ENCODE measurements around the gene PDCD6IP. TPM values are rescaled to one million over a fixed set of nuclear protein-coding genes. Genes with fewer than 3 reads are reported as not detected.

Gene PDCD6IP
- polyA plus RNA-seq, 3 donors: 88.8 to 100 (median 90.2) TPM

GRCh38 chr3:33826688-33827087 lies 28.3 kb downstream of the PDCD6IP start:
- no peak overlapping the region for H3K4me3 ChIP-seq (replicated peaks in 1 of 3; ENCODE audit: low read depth in 2 of 3, low read length in 3 of 3)
- peaks cover 75% of the 10 kb centered on the region for H4K20me1 ChIP-seq (ENCODE audit: insufficient read depth, low read length)
- peaks cover 27% of the 10 kb centered on the region for H3K79me2 ChIP-seq (ENCODE audit: insufficient read depth, low read length)
- no peak for DNase-seq
- Mint-ChIP-seq H3K36me3 (peaks cover 80 to 92% of the 10 kb centered on the region in 2 donors), H3K4me3 (no peak overlapping the region), H3K4me1 (no peaks in the 10 kb centered on the region), H3K27ac (no peak overlapping the region), H3K27me3 (ENCODE audit: low read depth in 3 of 3) (no peaks in the 10 kb centered on the region), H3K9me3 (no peaks in the 10 kb centered on the region)
- intact Hi-C loops (cut with micrococcal nuclease): no loop called here
- no peak overlapping the region for H3K4me2 ChIP-seq (replicated peaks; ENCODE audit: extremely low read depth, low read length, poor library complexity, severe bottlenecking)
- peaks cover 93 to 100% of the 10 kb centered on the region in 2 donors for H3K36me3 ChIP-seq (replicated peaks in 1 of 2; ENCODE audit: control insufficient read depth in 1 of 2, insufficient read depth in 2 of 2, low read length in 2 of 2)
- no peaks in the 10 kb centered on the region for H3K4me1 ChIP-seq (ENCODE audit: control insufficient read depth in 1 of 2, insufficient read depth in 2 of 2, low read length in 2 of 2)
- H3K9me3 ChIP-seq (replicated peaks in 1 of 2; ENCODE audit: control insufficient read depth in 1 of 2, insufficient read depth in 1 of 2, low read length in 2 of 2): no peaks in the 10 kb centered on the region
- H2AFZ ChIP-seq (ENCODE audit: insufficient read depth, low read depth, low read length, poor library complexity, severe bottlenecking): no peak overlapping the region
- no peaks in the 10 kb centered on the region for H3K27me3 ChIP-seq (ENCODE audit: control insufficient read depth in 2 of 2, insufficient read depth in 2 of 2, low read length in 2 of 2)
- no peak overlapping the region for H3K27ac ChIP-seq (ENCODE audit: low read depth in 1 of 2, low read length in 2 of 2)
- WGBS (ENCODE audit: insufficient coverage): no CpG with 5 or more reads among the region's 1 CpG
- TF ChIP-seq, protein P1, sequence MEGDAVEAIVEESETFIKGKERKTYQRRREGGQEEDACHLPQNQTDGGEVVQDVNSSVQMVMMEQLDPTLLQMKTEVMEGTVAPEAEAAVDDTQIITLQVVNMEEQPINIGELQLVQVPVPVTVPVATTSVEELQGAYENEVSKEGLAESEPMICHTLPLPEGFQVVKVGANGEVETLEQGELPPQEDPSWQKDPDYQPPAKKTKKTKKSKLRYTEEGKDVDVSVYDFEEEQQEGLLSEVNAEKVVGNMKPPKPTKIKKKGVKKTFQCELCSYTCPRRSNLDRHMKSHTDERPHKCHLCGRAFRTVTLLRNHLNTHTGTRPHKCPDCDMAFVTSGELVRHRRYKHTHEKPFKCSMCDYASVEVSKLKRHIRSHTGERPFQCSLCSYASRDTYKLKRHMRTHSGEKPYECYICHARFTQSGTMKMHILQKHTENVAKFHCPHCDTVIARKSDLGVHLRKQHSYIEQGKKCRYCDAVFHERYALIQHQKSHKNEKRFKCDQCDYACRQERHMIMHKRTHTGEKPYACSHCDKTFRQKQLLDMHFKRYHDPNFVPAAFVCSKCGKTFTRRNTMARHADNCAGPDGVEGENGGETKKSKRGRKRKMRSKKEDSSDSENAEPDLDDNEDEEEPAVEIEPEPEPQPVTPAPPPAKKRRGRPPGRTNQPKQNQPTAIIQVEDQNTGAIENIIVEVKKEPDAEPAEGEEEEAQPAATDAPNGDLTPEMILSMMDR (IDR thresholded peaks at IDR 0.05): no peak
- H3K9ac ChIP-seq (ENCODE audit: insufficient read depth, low read length, poor library complexity, severe bottlenecking): no peak overlapping the region

DNA sequence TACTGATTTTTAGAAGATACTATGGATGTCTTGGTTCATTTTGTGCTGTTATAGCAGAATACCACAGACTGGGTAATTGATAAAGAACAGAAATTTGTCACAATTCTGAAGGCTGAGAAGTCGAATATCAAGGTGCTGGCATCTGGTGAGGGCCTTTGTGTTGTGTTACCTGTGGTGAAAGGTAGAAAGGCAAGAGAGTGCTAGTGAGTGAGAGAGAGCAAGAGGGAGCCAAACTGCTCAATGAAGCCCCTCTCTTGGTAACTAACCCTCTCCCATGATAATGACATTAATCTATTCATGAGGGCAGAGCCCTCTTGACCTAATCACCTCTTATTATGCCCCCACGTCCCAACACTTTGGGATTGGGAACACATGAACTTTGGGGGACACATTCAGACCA lies 31.3 kb downstream of the PDCD6IP start:
- intact Hi-C loops (cut with micrococcal nuclease): no loop called here
- Histone ChIP-seq H3K9me3 (replicated peaks in 1 of 2; ENCODE audit: control insufficient read depth in 1 of 2, insufficient read depth in 1 of 2, low read length in 2 of 2) (no peaks in the 10 kb centered on the region), H3K36me3 (replicated peaks in 1 of 2; ENCODE audit: control insufficient read depth in 1 of 2, insufficient read depth in 2 of 2, low read length in 2 of 2) (peaks cover 64 to 84% of the 10 kb centered on the region in 2 donors), H3K27ac (ENCODE audit: low read depth in 1 of 2, low read length in 2 of 2) (no peak overlapping the region), H4K20me1 (ENCODE audit: insufficient read depth, low read length) (peaks cover 77% of the 10 kb centered on the region), H3K4me2 (replicated peaks; ENCODE audit: extremely low read depth, low read length, poor library complexity, severe bottlenecking) (no peak overlapping the region), H3K79me2 (ENCODE audit: insufficient read depth, low read length) (peaks cover 31% of the 10 kb centered on the region), H2AFZ (ENCODE audit: insufficient read depth, low read depth, low read length, poor library complexity, severe bottlenecking) (no peak overlapping the region), H3K9ac (ENCODE audit: insufficient read depth, low read length, poor library complexity, severe bottlenecking) (no peak overlapping the region), H3K4me3 (replicated peaks in 1 of 3; ENCODE audit: low read depth in 2 of 3, low read length in 3 of 3) (no peak overlapping the region), H3K4me1 (ENCODE audit: control insufficient read depth in 1 of 2, insufficient read depth in 2 of 2, low read length in 2 of 2) (peaks cover 0 to 9% of the 10 kb centered on the region in 2 donors), H3K27me3 (ENCODE audit: control insufficient read depth in 2 of 2, insufficient read depth in 2 of 2, low read length in 2 of 2) (no peaks in the 10 kb centered on the region)
- Mint-ChIP-seq H3K27ac (peak overlapping the region in 5 of 7 donors; percentile 1 to 74 (median 33)), H3K36me3 (peaks cover 67 to 77% of the 10 kb centered on the region in 2 donors), H3K27me3 (ENCODE audit: low read depth in 3 of 3) (no peaks in the 10 kb centered on the region), H3K4me3 (no peak overlapping the region), H3K9me3 (no peaks in the 10 kb centered on the region), H3K4me1 (peaks cover 14% of the 10 kb centered on the region)
- DNase-seq: no peak
- TF ChIP-seq, protein P1 (IDR thresholded peaks at IDR 0.05): no peak
- WGBS (ENCODE audit: insufficient coverage): 100% methylated on average over 1 of the region's 2 CpGs

Measured in CD14-positive monocyte (primary cell).